Astrocyte (in vitro differentiated cells and primary cell): Measurements from ENCODE around the gene ROR1.

ENCODE experiments used
- CTCF ChIP-seq: IDR thresholded peaks from 2 replicates; pipeline ENCODE4 v1.5.1; 2011; ENCODE audit warnings: low read depth, mild to moderate bottlenecking, inconsistent platforms, low read length, moderate library complexity; ENCODE audit not compliant: insufficient read depth
- EZH2 ChIP-seq: IDR thresholded peaks from 2 replicates; pipeline ENCODE4 v1.6.1; 2012; ENCODE audit warnings: mild to moderate bottlenecking, low read length, inconsistent platforms; ENCODE audit not compliant: insufficient read depth

GRCh38 chr1:64025051-64025450, 251.2 kb downstream of the ROR1 start:
- TF ChIP-seq CTCF (no peak), EZH2 (no peak)
